Keratinocyte (primary cell): ENCODE results near the gene SOX2. TPM values are rescaled to one million over a fixed set of nuclear protein-coding genes. Genes with fewer than 3 reads are reported as not detected.

Source experiments
- DNase-seq: peaks from one replicate; pipeline ENCODE4 v3.0.0-alpha.2; 2011; ENCODE audit warnings: low read depth, missing footprints, low spot score
- FAIRE-seq: peaks from 2 replicates; lab custom pipeline; 2011; peaks lifted over from hg19 to GRCh38; lab: Jason Lieb, UNC
- H2AFZ ChIP-seq: 2 replicates; pipeline ENCODE4 v1.6.0; 2012; ENCODE audit warnings: low read length, control low read depth, inconsistent platforms; ENCODE audit not compliant: control insufficient read depth
- H3K27ac ChIP-seq: 2 replicates; pipeline ENCODE4 v1.5.1; 2011; ENCODE audit warnings: low read length; ENCODE audit not compliant: control insufficient read depth, insufficient read depth
- H3K27me3 ChIP-seq: 3 replicates; pipeline ENCODE4 v1.6.0; 2011; ENCODE audit warnings: low read length; ENCODE audit not compliant: control insufficient read depth, insufficient read depth; ENCODE audit errors: extremely low read depth
- H3K36me3 ChIP-seq, 2 experiments: 2 replicates in 1 of 2; 3 replicates in 1 of 2; pipeline ENCODE4 v1.5.1; 2011; ENCODE audit warnings: low read length in 2 of 2, mild to moderate bottlenecking in 1 of 2; ENCODE audit not compliant: control insufficient read depth in 2 of 2, insufficient read depth in 2 of 2; ENCODE audit errors: extremely low read depth in 1 of 2
- H3K4me1 ChIP-seq: 3 replicates; pipeline ENCODE4 v1.5.1; 2011; ENCODE audit warnings: low read length; ENCODE audit not compliant: control insufficient read depth, insufficient read depth; ENCODE audit errors: extremely low read depth
- H3K4me2 ChIP-seq: 3 replicates; pipeline ENCODE4 v1.6.0; 2011; ENCODE audit warnings: low read depth, low read length; ENCODE audit not compliant: control insufficient read depth, insufficient read depth; ENCODE audit errors: extremely low read depth
- H3K4me3 ChIP-seq, 3 experiments: fragments of 200-600 bp in 1 of 3; sonication (generic) in 1 of 3; 2 replicates in 2 of 3; 3 replicates in 1 of 3; pipeline ENCODE4 v1.5.1; 2011 to 2016; ENCODE audit warnings: low read length in 3 of 3, mild to moderate bottlenecking in 3 of 3, control low read depth in 2 of 3, inconsistent platforms in 1 of 3, low read depth in 1 of 3, mixed read lengths in 1 of 3, mixed run types in 1 of 3, moderate library complexity in 1 of 3; ENCODE audit not compliant: control insufficient read depth in 2 of 3, insufficient read depth in 2 of 3; ENCODE audit errors: extremely low read depth in 1 of 3
- H3K79me2 ChIP-seq: 2 replicates; pipeline ENCODE4 v1.6.0; 2012; ENCODE audit warnings: low read length; ENCODE audit not compliant: control insufficient read depth, insufficient read depth
- H3K9ac ChIP-seq: 3 replicates; pipeline ENCODE4 v1.6.0; 2011; ENCODE audit warnings: low read length; ENCODE audit not compliant: control insufficient read depth, insufficient read depth; ENCODE audit errors: extremely low read depth
- H3K9me1 ChIP-seq: 3 replicates; pipeline ENCODE4 v1.6.0; 2011; ENCODE audit warnings: low read length; ENCODE audit not compliant: control insufficient read depth, insufficient read depth; ENCODE audit errors: extremely low read depth
- H3K9me3 ChIP-seq: 2 replicates; pipeline ENCODE4 v1.5.1; 2012; ENCODE audit warnings: low read depth, low read length; ENCODE audit not compliant: control insufficient read depth
- H4K20me1 ChIP-seq: 3 replicates; pipeline ENCODE4 v1.6.0; 2011; ENCODE audit warnings: low read length; ENCODE audit not compliant: control insufficient read depth, insufficient read depth; ENCODE audit errors: extremely low read depth
- CTCF ChIP-seq, 3 experiments: IDR thresholded peaks in 1 of 3; conservative IDR thresholded peaks in 1 of 3; optimal IDR thresholded peaks in 1 of 3; 2 replicates in 2 of 3; 3 replicates in 1 of 3; pipeline versions ENCODE3 to v1.5.1; 2011; ENCODE audit warnings: low read length in 3 of 3, mild to moderate bottlenecking in 3 of 3, moderate library complexity in 2 of 3, control low read depth in 1 of 3, inconsistent platforms in 1 of 3; ENCODE audit not compliant: insufficient read depth in 2 of 3; ENCODE audit errors: extremely low read depth in 1 of 3
- EZH2 ChIP-seq: IDR thresholded peaks from one replicate; pipeline ENCODE4 v1.6.1; 2012; ENCODE audit warnings: inconsistent platforms, mild to moderate bottlenecking, low read length, moderate library complexity
- dilution Hi-C: fragments of 300-500 bp; cut with MboI; formaldehyde crosslinking; loops from one replicate; pipeline ENCODE4 v1.7.0; 2020; ENCODE audit warnings: low sequenced_read_pairs; ENCODE audit not compliant: extremely low pct_ligation_motif_present
- polyA plus RNA-seq, 5 experiments: library from polyadenylated mRNA; depleted of rRNA in 3 of 5; stranded (reverse) in 3 of 5; stranded (forward) in 1 of 5; unstranded in 1 of 5; fragments of >200 nt; gene quantifications; 1 replicate in 1 of 5; 2 replicates in 3 of 5; 3 replicates in 1 of 5; pipeline versions ENCODE4 v1.2.1 to v1.2.3, GENCODE V29; 2011 to 2012; ENCODE audit warnings: missing spikeins in 2 of 5, low read depth in 1 of 5, low replicate concordance in 1 of 5

Gene SOX2
- polyA plus RNA-seq, 1 donor (not counting 4 experiments of a cell fraction or from before 2014, with no cell fraction given), result not detected

DNA sequence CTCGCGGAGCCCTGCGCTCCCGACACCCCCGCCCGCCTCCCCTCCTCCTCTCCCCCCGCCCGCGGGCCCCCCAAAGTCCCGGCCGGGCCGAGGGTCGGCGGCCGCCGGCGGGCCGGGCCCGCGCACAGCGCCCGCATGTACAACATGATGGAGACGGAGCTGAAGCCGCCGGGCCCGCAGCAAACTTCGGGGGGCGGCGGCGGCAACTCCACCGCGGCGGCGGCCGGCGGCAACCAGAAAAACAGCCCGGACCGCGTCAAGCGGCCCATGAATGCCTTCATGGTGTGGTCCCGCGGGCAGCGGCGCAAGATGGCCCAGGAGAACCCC lies 464 bp downstream of the SOX2 start:
- Histone ChIP-seq H3K27ac (no peak overlapping the region), H3K36me3 (no peaks in the 10 kb centered on the region), H3K9me3 (no peaks in the 10 kb centered on the region), H3K4me1 (peaks cover 15% of the 10 kb centered on the region), H3K4me3 (peak overlapping the region; percentile 25 to 76 (median 75)), H4K20me1 (no peaks in the 10 kb centered on the region), H2AFZ (peak overlapping the region; percentile 60), H3K4me2 (peak overlapping the region; percentile 84), H3K79me2 (no peaks in the 10 kb centered on the region), H3K9ac (no peak overlapping the region), H3K9me1 (no peaks in the 10 kb centered on the region), H3K27me3 (peaks cover 67% of the 10 kb centered on the region)
- FAIRE-seq (no peak), DNase-seq (no peak)
- dilution Hi-C loops, result no loop called here
- no peak for TF ChIP-seq EZH2
- TF ChIP-seq CTCF (optimal IDR thresholded peaks at IDR 0.05 in 1 of 3, IDR thresholded peaks at IDR 0.05 in 1 of 3, conservative IDR thresholded peaks at IDR 0.05 in 1 of 3; ENCODE audit: extremely low read depth in 1 of 3, insufficient read depth in 2 of 3, low read length in 3 of 3), result no peak

- DNase-seq, result no peak
- no peak overlapping the region for H3K9ac ChIP-seq
- H3K27ac ChIP-seq, result no peak overlapping the region
- TF ChIP-seq CTCF (optimal IDR thresholded peaks at IDR 0.05 in 1 of 3, IDR thresholded peaks at IDR 0.05 in 1 of 3, conservative IDR thresholded peaks at IDR 0.05 in 1 of 3; ENCODE audit: extremely low read depth in 1 of 3, insufficient read depth in 2 of 3, low read length in 3 of 3) (no peak), EZH2 (peak; percentile 96)
- H3K27me3 ChIP-seq, result peaks cover 71% of the 10 kb centered on the region
- dilution Hi-C loops, result no loop called here
- peak overlapping the region; percentile 75 for H3K4me2 ChIP-seq
- no peak for FAIRE-seq
- H4K20me1 ChIP-seq, result no peaks in the 10 kb centered on the region
- H3K4me3 ChIP-seq, result peak overlapping the region; percentile 23 to 75 (median 54)
- no peaks in the 10 kb centered on the region for H3K9me1 ChIP-seq
- peaks cover 15% of the 10 kb centered on the region for H3K4me1 ChIP-seq
- no peaks in the 10 kb centered on the region for H3K36me3 ChIP-seq
- no peaks in the 10 kb centered on the region for H3K79me2 ChIP-seq
- H3K9me3 ChIP-seq, result no peaks in the 10 kb centered on the region
- H2AFZ ChIP-seq, result peak overlapping the region; percentile 60
Observed at GRCh38 chr3:181712553-181713279, 991 bp downstream of the SOX2 start.
